ENCODE data around the gene SHISA4. TPM values are rescaled to one million over a fixed set of nuclear protein-coding genes. Genes with fewer than 3 reads are reported as not detected.

SHISA4 gene
- total RNA-seq, 1 experiment from 2014 or later: 14.3 TPM

- no peak overlapping the region for H3K9ac ChIP-seq (ENCODE audit: low read length)
- no peak overlapping the region for H3K4me3 ChIP-seq (ENCODE audit: low read length)
- ChIA-PET POLR2A (ENCODE audit: unreplicated experiment) (no interaction called here), CTCF (no interaction called here)
- no peaks in the 10 kb centered on the region for H3K79me2 ChIP-seq (ENCODE audit: low read length)
- no peaks in the 10 kb centered on the region for H3K9me2 ChIP-seq (replicated peaks; ENCODE audit: low read length)
- no peak for ATAC-seq
- no peak for DNase-seq
- no peak overlapping the region for H3K27ac ChIP-seq (ENCODE audit: low read length)
- intact Hi-C loops (cut with micrococcal nuclease): no loop called here
- no peaks in the 10 kb centered on the region for H3K27me3 ChIP-seq (ENCODE audit: low read length)
- no peak overlapping the region for H3K4me2 ChIP-seq (ENCODE audit: low read length)
- H3K9me3 ChIP-seq (ENCODE audit: low read length): no peaks in the 10 kb centered on the region
- no peaks in the 10 kb centered on the region for H3F3A ChIP-seq (ENCODE audit: low read length, unreplicated experiment)
- H3K36me3 ChIP-seq (ENCODE audit: low read depth, low read length): no peaks in the 10 kb centered on the region
- no TSS peak for BruUV-seq (replicated peaks)
- no peaks in the 10 kb centered on the region for H4K20me1 ChIP-seq (ENCODE audit: low read length)
- H3K4me1 ChIP-seq (ENCODE audit: insufficient read depth, low read length): no peaks in the 10 kb centered on the region
- TF ChIP-seq CTCF (conservative IDR thresholded peaks at IDR 0.05; ENCODE audit: low read depth, low read length) (no peak), EZH2phosphoT487 (IDR thresholded peaks at IDR 0.05; ENCODE audit: borderline replicate concordance, low read length) (no peak), EZH2 (IDR thresholded peaks at IDR 0.05; ENCODE audit: low read length, unreplicated experiment) (no peak)
- no peak overlapping the region for H2AFZ ChIP-seq (ENCODE audit: low read length)
Observed at GRCh38 chr1:201905234-201905890, 16.7 kb downstream of the SHISA4 start.

GRCh38 chr1:201906336-201906735 lies 17.6 kb downstream of the SHISA4 start:
- Histone ChIP-seq H3K9me3 (ENCODE audit: low read length) (no peaks in the 10 kb centered on the region), H3K27me3 (ENCODE audit: low read length) (no peaks in the 10 kb centered on the region), H3F3A (ENCODE audit: low read length, unreplicated experiment) (no peaks in the 10 kb centered on the region), H3K27ac (ENCODE audit: low read length) (no peak overlapping the region), H3K4me2 (ENCODE audit: low read length) (no peak overlapping the region), H4K20me1 (ENCODE audit: low read length) (no peaks in the 10 kb centered on the region), H3K36me3 (ENCODE audit: low read depth, low read length) (no peaks in the 10 kb centered on the region), H3K4me1 (ENCODE audit: insufficient read depth, low read length) (no peaks in the 10 kb centered on the region), H3K9ac (ENCODE audit: low read length) (no peak overlapping the region), H3K79me2 (ENCODE audit: low read length) (no peaks in the 10 kb centered on the region), H3K4me3 (ENCODE audit: low read length) (no peak overlapping the region), H3K9me2 (replicated peaks; ENCODE audit: low read length) (no peaks in the 10 kb centered on the region), H2AFZ (ENCODE audit: low read length) (no peak overlapping the region)
- ATAC-seq (no peak), DNase-seq (no peak)
- BruUV-seq (replicated peaks): no TSS peak
- TF ChIP-seq CTCF (conservative IDR thresholded peaks at IDR 0.05; ENCODE audit: low read depth, low read length) (no peak), EZH2phosphoT487 (IDR thresholded peaks at IDR 0.05; ENCODE audit: borderline replicate concordance, low read length) (no peak), EZH2 (IDR thresholded peaks at IDR 0.05; ENCODE audit: low read length, unreplicated experiment) (no peak)
- CTCF ChIA-PET: no interaction called here
- intact Hi-C loops (cut with micrococcal nuclease): no loop called here
- POLR2A ChIA-PET (ENCODE audit: unreplicated experiment): no interaction called here

GRCh38 chr1:201907621-201908020 lies 18.9 kb downstream of the SHISA4 start:
- POLR2A ChIA-PET (ENCODE audit: unreplicated experiment): no interaction called here
- intact Hi-C loops (cut with micrococcal nuclease): no loop called here
- H3K27ac ChIP-seq (ENCODE audit: low read length): no peak overlapping the region
- TF ChIP-seq EZH2phosphoT487 (IDR thresholded peaks at IDR 0.05; ENCODE audit: borderline replicate concordance, low read length) (no peak), EZH2 (IDR thresholded peaks at IDR 0.05; ENCODE audit: low read length, unreplicated experiment) (no peak), CTCF (conservative IDR thresholded peaks at IDR 0.05; ENCODE audit: low read depth, low read length) (no peak)
- no peaks in the 10 kb centered on the region for H3K36me3 ChIP-seq (ENCODE audit: low read depth, low read length)
- H2AFZ ChIP-seq (ENCODE audit: low read length): no peak overlapping the region
- no peaks in the 10 kb centered on the region for H3K79me2 ChIP-seq (ENCODE audit: low read length)
- H3F3A ChIP-seq (ENCODE audit: low read length, unreplicated experiment): no peaks in the 10 kb centered on the region
- no peaks in the 10 kb centered on the region for H3K9me2 ChIP-seq (replicated peaks; ENCODE audit: low read length)
- BruUV-seq (replicated peaks): no TSS peak
- no peaks in the 10 kb centered on the region for H3K9me3 ChIP-seq (ENCODE audit: low read length)
- no peak overlapping the region for H3K9ac ChIP-seq (ENCODE audit: low read length)
- ATAC-seq (no peak), DNase-seq (no peak)
- H3K4me2 ChIP-seq (ENCODE audit: low read length): no peak overlapping the region
- H3K4me1 ChIP-seq (ENCODE audit: insufficient read depth, low read length): no peaks in the 10 kb centered on the region
- no peak overlapping the region for H3K4me3 ChIP-seq (ENCODE audit: low read length)
- H4K20me1 ChIP-seq (ENCODE audit: low read length): no peaks in the 10 kb centered on the region
- CTCF ChIA-PET: no interaction called here
- no peaks in the 10 kb centered on the region for H3K27me3 ChIP-seq (ENCODE audit: low read length)

Data from PC-3 (cell line).